Adrenal gland (tissue), 12 donors: ENCODE measurements around the gene SMYD1. TPM values are rescaled to one million over a fixed set of nuclear protein-coding genes. Genes with fewer than 3 reads are reported as not detected.

Source experiments
- DNase-seq, 7 donors: peaks; one replicate each; pipeline ENCODE4 v3.0.0-alpha.2; 2019 to 2020
- H3K27ac ChIP-seq, 5 donors: fragments of 200-600 bp; sonication (generic) in 4 of 5; 1 replicate in 3 of 5; 2 replicates in 2 of 5; pipeline versions ENCODE4 v1.5.1 to v1.8.0; 2016 to 2020; ENCODE audit warnings: mild to moderate bottlenecking in 1 of 5
- H3K27me3 ChIP-seq: fragments of 200-600 bp; 2 replicates; pipeline ENCODE4 v1.8.0; 2021
- H3K36me3 ChIP-seq, 2 donors: fragments of 200-600 bp; replicated peaks in 1 of 2; 1 replicate in 1 of 2; 2 replicates in 1 of 2; pipeline versions ENCODE4 v1.5.1 to v1.8.0; 2018 to 2022
- H3K4me1 ChIP-seq, 2 donors: fragments of 200-600 bp; replicated peaks in 1 of 2; 1 replicate in 1 of 2; 2 replicates in 1 of 2; pipeline versions ENCODE4 v1.5.1 to v1.8.0; 2018 to 2021
- H3K4me3 ChIP-seq, 4 donors: fragments of 200-600 bp; sonication (generic) in 3 of 4; one replicate each; pipeline ENCODE4 v1.5.1; 2016 to 2018
- H3K9me3 ChIP-seq, 3 donors: fragments of 200-600 bp; sonication (generic) in 1 of 3; replicated peaks in 1 of 3; 1 replicate in 2 of 3; 2 replicates in 1 of 3; pipeline versions ENCODE4 v1.5.1 to v1.8.0; 2016 to 2021
- CTCF ChIP-seq, 6 experiments: fragments of 450-650 bp in 4 of 6; fragments of 200-600 bp in 2 of 6; sonication (generic) in 1 of 6; IDR thresholded peaks; 1 replicate in 5 of 6; 2 replicates in 1 of 6; pipeline versions ENCODE4 v1.5.1 to v1.8.0; 2016 to 2021; ENCODE audit warnings: antibody characterized with exemption in 6 of 6, mild to moderate bottlenecking in 2 of 6, moderate library complexity in 1 of 6
- POLR2A ChIP-seq, 2 donors: fragments of 450-650 bp; IDR thresholded peaks; one replicate each; pipeline ENCODE4 v1.6.1; 2017; ENCODE audit warnings: antibody characterized with exemption in 2 of 2, mild to moderate bottlenecking in 2 of 2, moderate library complexity in 1 of 2
- WGBS, 4 donors: extraction: QIAGEN DNeasy Blood & Tissue Kit in 2 of 4; methylation state at CpG; one replicate each; pipeline versions ENCODE4 v1.1.5 to v1.1.7; 2013 to 2017; 5-methylcytosine and 5-hydroxymethylcytosine counted together
- intact Hi-C, 2 donors: fragments of 100-400 bp; cut with DNase I; formaldehyde crosslinking; loops; one replicate each; pipeline versions ENCODE4 v1.14.1 to v1.15.0; 2022 to 2023
- polyA plus RNA-seq, 3 donors: library from polyadenylated mRNA; stranded (reverse); fragments of 200-250 nt in 2 of 3; fragments of 350-450 nt in 1 of 3; fragmentation: Illumina TruSeq in 1 of 3; extraction: RNeasy Lipid Tissue Mini Kit (QIAGEN cat#74804) in 1 of 3; gene quantifications; one replicate each; pipeline ENCODE4 v1.2.3, GENCODE V29; 2013 to 2014
- total RNA-seq, 9 donors: library from RNA; depleted of rRNA in 4 of 9; stranded (reverse); fragments of >200 nt in 4 of 9; fragments of 120-200 nt in 1 of 9; fragmentation: NEBNext Ultra II Directional in 1 of 9; extraction: Animal tissue kit (Norgen Biotek cat#: 25700) in 1 of 9; gene quantifications; one replicate each; pipeline versions ENCODE4 v1.1.0 to v1.2.4, GENCODE V29; 2013 to 2023
- donor health status: healthy with polysubstance abuse.
- donor health status: Bipolar disorder and iron deficiency.
- donor health status: DM: yes; HTN: yes; CAD: no.
- donor health status: DM: no; HTN: no; CAD: no.
- donor health status: DM: no; HTN: no; CAD: no.
- donor health status: DM: yes; HTN: yes; CAD: no.

SMYD1 gene
- total and polyA plus RNA-seq, 12 donors: under 0.01 to 0.34 (median 0.07) TPM; not detected in 8

DNA sequence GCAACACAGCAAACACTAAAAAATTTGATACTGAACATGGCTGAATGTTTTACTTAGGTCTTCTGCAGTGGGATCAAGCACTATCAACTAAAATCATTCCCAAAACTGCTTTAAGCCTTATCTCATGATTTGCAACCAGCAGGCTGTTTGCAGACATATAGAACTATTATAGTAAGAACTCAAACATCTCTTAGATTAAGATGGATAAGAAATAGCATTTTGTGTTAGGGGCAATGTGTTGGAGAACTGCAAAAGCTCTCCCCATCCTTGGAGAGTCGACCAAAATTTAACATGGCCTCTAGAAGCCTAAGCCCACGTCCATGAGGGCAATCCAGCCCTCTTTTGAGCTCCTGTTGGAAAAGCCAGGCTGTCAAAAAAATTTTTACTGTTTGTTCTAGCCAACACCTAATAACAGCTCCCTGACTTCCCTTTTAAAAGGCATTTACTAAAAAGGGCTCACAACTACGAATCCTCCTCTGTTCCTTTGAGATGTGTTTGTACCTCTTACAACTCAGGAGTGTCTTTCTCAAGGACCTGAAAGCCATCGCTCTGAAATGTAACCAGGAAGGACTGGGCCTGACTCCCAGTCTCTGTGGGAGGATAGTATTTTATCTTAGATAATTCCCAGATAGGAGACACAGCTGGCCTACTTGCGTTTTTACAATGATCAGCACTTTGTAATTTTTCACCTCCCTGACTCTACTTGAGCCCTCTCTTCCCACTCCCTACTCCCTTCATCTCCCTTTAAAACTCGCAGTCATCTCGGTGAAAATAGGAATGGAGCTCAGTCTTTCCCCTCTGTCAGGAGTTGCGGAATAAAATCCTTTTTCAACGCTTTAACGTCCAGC, 13.5 kb upstream of the SMYD1 start:
- Histone ChIP-seq H3K27me3 (no peaks in the 10 kb centered on the region), H3K4me1 (peaks cover 21 to 37% of the 10 kb centered on the region in 2 donors), H3K9me3 (no peaks in the 10 kb centered on the region), H3K4me3 (peak overlapping the region in 2 of 4 donors; percentile 75 to 98), H3K36me3 (no peaks in the 10 kb centered on the region), H3K27ac (peak overlapping the region; percentile 80 to 98 (median 95))
- DNase-seq: peak in 2 of 7 donors; percentile 29 to 34
- 55 to 65% (median 61%) methylated on average over 10 of the region's 10 CpGs for WGBS, 4 donors
- intact Hi-C loops: no loop called here
- TF ChIP-seq CTCF (IDR thresholded peaks at IDR 0.05) (no peak), POLR2A (IDR thresholded peaks at IDR 0.05) (no peak)

- Histone ChIP-seq H3K9me3 (no peaks in the 10 kb centered on the region), H3K4me3 (peak overlapping the region; percentile 50 to 98 (median 80)), H3K27me3 (no peaks in the 10 kb centered on the region), H3K27ac (peak overlapping the region; percentile 80 to 98 (median 95)), H3K36me3 (no peaks in the 10 kb centered on the region), H3K4me1 (peaks cover 21 to 37% of the 10 kb centered on the region in 2 donors)
- peak in 2 of 7 donors; percentile 6 to 17 for DNase-seq
- TF ChIP-seq CTCF (IDR thresholded peaks at IDR 0.05) (peak in 1 of 6 experiments; percentile 5), POLR2A (IDR thresholded peaks at IDR 0.05) (no peak)
- intact Hi-C loops: loop anchor here in 1 of 2 donors (5.0 kb wide), 1 partner anchor 107 kb away; no protein-coding TSS in a partner anchor
- 22 to 32% (median 30%) methylated on average over 25 of the region's 25 CpGs for WGBS, 4 donors
Measured at GRCh38 chr2:88054782-88055370, 12.7 kb upstream of the SMYD1 start.

- Histone ChIP-seq H3K27me3 (no peaks in the 10 kb centered on the region), H3K9me3 (no peaks in the 10 kb centered on the region), H3K4me3 (peak within 1 kb of the TSS; percentile 50 to 98 (median 80)), H3K4me1 (peaks cover 21 to 37% of the 10 kb centered on the region in 2 donors), H3K36me3 (no peaks in the 10 kb centered on the region), H3K27ac (peak within 1 kb of the TSS; percentile 80 to 98 (median 95))
- intact Hi-C loops: loop anchor here in 1 of 2 donors (5.0 kb wide), 1 partner anchor 107 kb away; no protein-coding TSS in a partner anchor
- peak in 2 of 6 experiments; percentile 18 to 31 for TF ChIP-seq CTCF (IDR thresholded peaks at IDR 0.05)
- TF ChIP-seq POLR2A (IDR thresholded peaks at IDR 0.05): peak; percentile 92 to 95
- WGBS, 4 donors: 0% methylated on average over 18 to 77 of the region's 77 CpGs
- peak; percentile 95 to 97 (median 95) for DNase-seq
Measured at GRCh38 chr2:88055371-88056128, 12.1 kb upstream of the SMYD1 start, which contains the start of gene KRCC1. TSS of gene KRCC1 (minus strand) at chr2:88055783. CDS start at chr2:88028563, 27,220 bp downstream.
